Type B pancreatic cell (in vitro differentiated cells): ENCODE results near the gene CDK7. TPM values are rescaled to one million over a fixed set of nuclear protein-coding genes. Genes with fewer than 3 reads are reported as not detected.

Experiments
- DNase-seq: peaks from one replicate; pipeline ENCODE4 v3.0.0; 2021; ENCODE audit warnings: mixed read lengths; ENCODE audit not compliant: unreplicated experiment; ENCODE audit errors: extremely low spot score
- H3K27ac Mint-ChIP-seq: 2 replicates; pipeline ENCODE4 v1.8.0; 2021; ENCODE audit warnings: mild to moderate bottlenecking, mixed read lengths
- H3K27me3 Mint-ChIP-seq: 2 replicates; pipeline ENCODE4 v1.8.0; 2021; ENCODE audit warnings: mixed read lengths
- H3K36me3 Mint-ChIP-seq: 2 replicates; pipeline ENCODE4 v1.8.0; 2021; ENCODE audit warnings: mixed read lengths
- H3K4me1 Mint-ChIP-seq: one replicate; pipeline ENCODE4 v1.8.0; 2021; ENCODE audit warnings: mixed read lengths; ENCODE audit not compliant: unreplicated experiment
- H3K4me3 Mint-ChIP-seq: 2 replicates; pipeline ENCODE4 v1.8.0; 2021; ENCODE audit warnings: mild to moderate bottlenecking, mixed read lengths
- H3K9me3 Mint-ChIP-seq: 2 replicates; pipeline ENCODE4 v1.8.0; 2021; ENCODE audit warnings: mixed read lengths
- total RNA-seq: library from RNA; stranded (reverse); gene quantifications from 2 replicates; pipeline ENCODE4 v1.2.1, GENCODE V29; 2021; ENCODE audit warnings: low replicate concordance
- TF ChIP-seq, protein P1 (sequence below): fragments of 200-600 bp; sonication (generic); conservative IDR thresholded peaks from 2 replicates; pipeline ENCODE4 v1.5.0; 2021; ENCODE audit warnings: antibody characterized with exemption, mild to moderate bottlenecking

The CDK7 gene
- total RNA-seq, 1 donor from 2014 or later: 27.3 TPM

DNA sequence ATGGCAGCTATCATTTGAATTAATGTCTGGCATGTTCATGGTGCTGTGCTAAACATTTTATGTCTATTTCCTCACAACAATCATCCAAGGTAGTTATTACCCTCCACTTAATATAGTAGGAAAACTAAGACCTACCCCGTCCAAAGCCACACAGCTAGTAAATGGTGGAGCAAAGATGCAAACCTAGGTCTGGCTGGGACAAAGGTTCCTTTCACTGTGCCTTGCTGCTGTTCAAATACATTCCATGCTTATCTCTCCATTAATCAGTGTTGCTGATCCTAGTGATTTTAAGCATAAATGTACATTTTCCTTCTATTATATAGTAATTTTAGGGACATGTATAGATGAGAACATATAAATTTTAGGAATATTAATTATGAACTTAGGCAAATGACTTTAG, 59.2 kb downstream of the CDK7 start:
- no peak overlapping the region for H3K4me3 Mint-ChIP-seq
- H3K4me1 Mint-ChIP-seq: no peaks in the 10 kb centered on the region
- no peaks in the 10 kb centered on the region for H3K36me3 Mint-ChIP-seq
- H3K9me3 Mint-ChIP-seq: no peaks in the 10 kb centered on the region
- no peak for DNase-seq
- no peak overlapping the region for H3K27ac Mint-ChIP-seq
- no peaks in the 10 kb centered on the region for H3K27me3 Mint-ChIP-seq
- TF ChIP-seq, protein P1, sequence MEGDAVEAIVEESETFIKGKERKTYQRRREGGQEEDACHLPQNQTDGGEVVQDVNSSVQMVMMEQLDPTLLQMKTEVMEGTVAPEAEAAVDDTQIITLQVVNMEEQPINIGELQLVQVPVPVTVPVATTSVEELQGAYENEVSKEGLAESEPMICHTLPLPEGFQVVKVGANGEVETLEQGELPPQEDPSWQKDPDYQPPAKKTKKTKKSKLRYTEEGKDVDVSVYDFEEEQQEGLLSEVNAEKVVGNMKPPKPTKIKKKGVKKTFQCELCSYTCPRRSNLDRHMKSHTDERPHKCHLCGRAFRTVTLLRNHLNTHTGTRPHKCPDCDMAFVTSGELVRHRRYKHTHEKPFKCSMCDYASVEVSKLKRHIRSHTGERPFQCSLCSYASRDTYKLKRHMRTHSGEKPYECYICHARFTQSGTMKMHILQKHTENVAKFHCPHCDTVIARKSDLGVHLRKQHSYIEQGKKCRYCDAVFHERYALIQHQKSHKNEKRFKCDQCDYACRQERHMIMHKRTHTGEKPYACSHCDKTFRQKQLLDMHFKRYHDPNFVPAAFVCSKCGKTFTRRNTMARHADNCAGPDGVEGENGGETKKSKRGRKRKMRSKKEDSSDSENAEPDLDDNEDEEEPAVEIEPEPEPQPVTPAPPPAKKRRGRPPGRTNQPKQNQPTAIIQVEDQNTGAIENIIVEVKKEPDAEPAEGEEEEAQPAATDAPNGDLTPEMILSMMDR: no peak

DNA sequence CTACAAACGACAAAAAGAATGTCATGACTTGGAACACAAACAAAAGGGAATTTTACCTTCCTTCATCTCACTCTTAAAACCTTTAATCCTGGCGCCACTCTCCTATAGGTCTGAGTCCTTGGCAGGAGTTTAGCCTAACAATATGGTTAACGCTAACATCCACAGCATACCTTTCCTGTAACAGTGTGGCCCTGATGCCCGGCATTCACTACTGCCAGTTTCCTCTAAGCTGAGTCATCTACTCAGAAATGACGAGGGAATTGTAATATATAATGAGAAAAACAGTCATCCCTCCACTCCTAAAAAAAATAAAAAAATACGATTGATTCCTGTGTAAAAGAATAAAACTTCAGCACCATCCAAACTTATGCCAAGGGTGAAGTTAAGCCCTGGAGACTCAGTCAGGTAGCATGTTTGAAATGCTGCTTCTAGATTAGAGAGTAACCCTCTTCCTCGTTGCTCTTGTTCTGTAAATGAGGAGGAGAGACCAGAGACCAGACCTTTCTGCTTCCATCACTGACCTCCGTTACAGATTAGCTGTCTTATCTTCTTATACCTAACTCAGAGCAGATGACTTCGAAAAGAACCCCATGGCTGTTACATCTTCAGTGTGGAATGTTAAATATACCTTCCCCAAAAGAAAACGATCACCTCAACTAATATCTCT, 60.5 kb downstream of the CDK7 start:
- Mint-ChIP-seq H3K36me3 (no peaks in the 10 kb centered on the region), H3K4me1 (no peaks in the 10 kb centered on the region), H3K4me3 (no peak overlapping the region), H3K27me3 (no peaks in the 10 kb centered on the region), H3K9me3 (no peaks in the 10 kb centered on the region), H3K27ac (no peak overlapping the region)
- DNase-seq: no peak
- TF ChIP-seq, protein P1: no peak

DNA sequence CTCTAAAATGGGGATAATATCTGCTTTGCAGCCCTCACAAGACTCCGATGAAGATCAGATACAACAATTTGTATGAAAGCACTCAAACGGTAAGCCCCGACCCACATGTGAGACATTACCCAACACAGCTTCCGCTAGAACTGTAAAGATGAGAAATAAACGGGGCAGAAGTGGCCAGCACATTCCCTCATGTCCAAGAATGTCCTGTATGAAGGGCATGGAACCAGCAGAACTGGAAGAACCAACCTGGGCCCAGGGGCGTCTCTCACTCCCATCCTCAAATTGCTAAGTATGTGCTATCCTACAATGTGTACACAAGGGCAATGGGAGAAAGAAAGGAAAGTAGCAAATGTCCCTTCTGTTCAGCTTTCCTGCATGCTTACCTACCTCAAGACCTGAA, 64.9 kb downstream of the CDK7 start:
- Mint-ChIP-seq H3K36me3 (no peaks in the 10 kb centered on the region), H3K4me1 (no peaks in the 10 kb centered on the region), H3K27me3 (no peaks in the 10 kb centered on the region), H3K27ac (no peak overlapping the region), H3K9me3 (no peaks in the 10 kb centered on the region), H3K4me3 (no peak overlapping the region)
- TF ChIP-seq, protein P1: no peak
- DNase-seq: no peak

DNA sequence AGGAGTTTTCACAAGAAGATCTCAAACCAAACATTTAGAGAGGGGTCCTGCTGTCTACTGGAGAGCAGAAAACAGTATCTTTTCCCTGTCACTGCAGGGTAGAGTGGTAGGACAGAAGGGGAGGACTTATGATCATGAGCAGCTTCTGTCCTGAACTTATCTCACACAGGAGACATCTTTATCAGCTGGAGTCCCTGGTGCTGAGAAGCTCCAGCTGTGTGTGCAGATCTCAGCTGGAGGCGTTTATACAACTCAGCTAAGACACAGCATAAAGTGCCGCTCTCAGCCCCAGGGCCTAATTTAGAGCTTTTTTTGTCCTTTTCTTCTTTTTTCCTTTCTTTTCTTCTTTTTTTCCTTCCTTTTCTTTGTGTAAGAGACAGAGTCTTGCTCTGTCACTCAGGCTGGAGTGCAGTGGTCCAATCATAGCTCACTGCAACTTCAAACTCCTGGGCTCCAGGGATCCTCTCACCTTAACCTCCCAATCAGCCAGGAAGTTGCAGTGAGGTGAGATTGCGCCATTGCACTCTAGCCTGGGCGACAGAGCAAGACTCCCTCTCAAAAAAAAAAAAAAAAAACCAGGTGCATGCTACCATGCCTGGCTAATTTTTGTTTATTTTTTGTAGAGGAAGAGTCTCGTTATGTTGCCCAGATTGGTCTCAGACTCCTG, 66.0 kb downstream of the CDK7 start:
- H3K27me3 Mint-ChIP-seq: no peaks in the 10 kb centered on the region
- H3K4me3 Mint-ChIP-seq: no peak overlapping the region
- DNase-seq: no peak
- H3K9me3 Mint-ChIP-seq: no peaks in the 10 kb centered on the region
- TF ChIP-seq, protein P1: no peak
- no peak overlapping the region for H3K27ac Mint-ChIP-seq
- no peaks in the 10 kb centered on the region for H3K4me1 Mint-ChIP-seq
- H3K36me3 Mint-ChIP-seq: no peaks in the 10 kb centered on the region

DNA sequence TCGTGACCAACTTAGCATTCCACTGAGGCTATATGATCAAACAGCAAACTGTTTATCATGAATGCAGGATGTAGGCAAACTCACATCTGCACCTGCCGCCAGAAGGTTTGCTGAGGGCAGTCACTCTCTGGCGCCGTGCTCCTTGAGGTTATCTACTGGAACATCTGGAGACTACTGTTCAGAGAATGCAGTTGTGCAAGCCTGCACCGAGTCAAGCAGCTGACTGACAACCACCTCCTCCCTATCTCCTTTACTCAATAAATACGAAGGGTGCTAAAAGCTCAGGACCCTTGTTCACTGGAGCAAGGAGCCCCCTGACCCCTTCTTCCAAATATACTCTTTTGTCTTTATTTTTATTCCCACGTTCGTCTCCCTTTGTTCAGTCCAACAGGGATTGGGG, 70.8 kb downstream of the CDK7 start:
- Mint-ChIP-seq H3K4me3 (no peak overlapping the region), H3K9me3 (no peaks in the 10 kb centered on the region), H3K4me1 (no peaks in the 10 kb centered on the region), H3K27me3 (no peaks in the 10 kb centered on the region), H3K27ac (no peak overlapping the region), H3K36me3 (peaks cover 5% of the 10 kb centered on the region)
- TF ChIP-seq, protein P1: no peak
- no peak for DNase-seq
